ENCODE results near the gene PPM1A.

The PPM1A gene

GRCh38 chr14:60240139-60240856 is 8.7 kb upstream of the PPM1A start:
- no peaks in the 10 kb centered on the region for H3K36me3 Mint-ChIP-seq (ENCODE audit: low read depth)
- H3K27ac Mint-ChIP-seq: no peak overlapping the region
- ATAC-seq (no peak), DNase-seq (no peak)
- H3K4me3 Mint-ChIP-seq: no peak overlapping the region
- no peaks in the 10 kb centered on the region for H3K27me3 Mint-ChIP-seq
- H3K4me1 Mint-ChIP-seq: no peaks in the 10 kb centered on the region
- H3K9me3 Mint-ChIP-seq: no peaks in the 10 kb centered on the region

GRCh38 chr14:60241091-60241490 is 7.9 kb upstream of the PPM1A start:
- H3K4me3 Mint-ChIP-seq: no peak overlapping the region
- H3K9me3 Mint-ChIP-seq: no peaks in the 10 kb centered on the region
- no peak for DNase-seq
- H3K36me3 Mint-ChIP-seq (ENCODE audit: low read depth): no peaks in the 10 kb centered on the region
- peaks cover 5% of the 10 kb centered on the region for H3K4me1 Mint-ChIP-seq
- no peak for ATAC-seq
- no peaks in the 10 kb centered on the region for H3K27me3 Mint-ChIP-seq
- no peak overlapping the region for H3K27ac Mint-ChIP-seq

GRCh38 chr14:60242429-60242828 is 6.6 kb upstream of the PPM1A start:
- Mint-ChIP-seq H3K4me3 (no peak overlapping the region), H3K27me3 (no peaks in the 10 kb centered on the region), H3K9me3 (no peaks in the 10 kb centered on the region), H3K4me1 (peaks cover 10% of the 10 kb centered on the region), H3K36me3 (ENCODE audit: low read depth) (no peaks in the 10 kb centered on the region), H3K27ac (no peak overlapping the region)
- ATAC-seq: peak; percentile 26
- no peak for DNase-seq

- Mint-ChIP-seq H3K27me3 (no peaks in the 10 kb centered on the region), H3K27ac (no peak overlapping the region), H3K4me1 (peaks cover 26% of the 10 kb centered on the region), H3K36me3 (ENCODE audit: low read depth) (peaks cover 2% of the 10 kb centered on the region), H3K9me3 (no peaks in the 10 kb centered on the region), H3K4me3 (no peak overlapping the region)
- DNase-seq (no peak), ATAC-seq (no peak)
These were observed 3.4 kb upstream of the PPM1A start for GRCh38 chr14:60245380-60246177.

- Mint-ChIP-seq H3K36me3 (ENCODE audit: low read depth) (peaks cover 5% of the 10 kb centered on the region), H3K4me1 (peaks cover 51% of the 10 kb centered on the region), H3K4me3 (peak overlapping the region; percentile 88), H3K27ac (peak overlapping the region; percentile 99), H3K27me3 (no peaks in the 10 kb centered on the region), H3K9me3 (no peaks in the 10 kb centered on the region)
- peak; percentile 85 for ATAC-seq
- DNase-seq: peak; percentile 82
These were observed 876 bp upstream of the PPM1A start for GRCh38 chr14:60247994-60248696.

GRCh38 chr14:60249321-60250256 is 568 bp downstream of the PPM1A start:
- DNase-seq: peak; percentile 64
- Mint-ChIP-seq H3K27ac (peak overlapping the region; percentile 99), H3K36me3 (ENCODE audit: low read depth) (peaks cover 5% of the 10 kb centered on the region), H3K4me3 (peak overlapping the region; percentile 88), H3K27me3 (no peaks in the 10 kb centered on the region), H3K4me1 (peaks cover 63% of the 10 kb centered on the region), H3K9me3 (no peaks in the 10 kb centered on the region)
- ATAC-seq: peak; percentile 41

GRCh38 chr14:60250257-60251035 is 1.4 kb downstream of the PPM1A start:
- no peaks in the 10 kb centered on the region for H3K9me3 Mint-ChIP-seq
- peaks cover 66% of the 10 kb centered on the region for H3K4me1 Mint-ChIP-seq
- H3K27me3 Mint-ChIP-seq: no peaks in the 10 kb centered on the region
- ATAC-seq (no peak), DNase-seq (no peak)
- peaks cover 5% of the 10 kb centered on the region for H3K36me3 Mint-ChIP-seq (ENCODE audit: low read depth)
- H3K27ac Mint-ChIP-seq: peak overlapping the region; percentile 65
- H3K4me3 Mint-ChIP-seq: peak overlapping the region; percentile 82

GRCh38 chr14:60251877-60252276 is 2.9 kb downstream of the PPM1A start:
- ATAC-seq: no peak
- Mint-ChIP-seq H3K9me3 (no peaks in the 10 kb centered on the region), H3K4me3 (peak overlapping the region; percentile 82), H3K27me3 (no peaks in the 10 kb centered on the region), H3K4me1 (peaks cover 67% of the 10 kb centered on the region), H3K36me3 (ENCODE audit: low read depth) (peaks cover 9% of the 10 kb centered on the region), H3K27ac (no peak overlapping the region)
- no peak for DNase-seq

- Mint-ChIP-seq H3K4me1 (peaks cover 65% of the 10 kb centered on the region), H3K36me3 (ENCODE audit: low read depth) (peaks cover 9% of the 10 kb centered on the region), H3K9me3 (no peaks in the 10 kb centered on the region), H3K4me3 (no peak overlapping the region), H3K27ac (no peak overlapping the region), H3K27me3 (no peaks in the 10 kb centered on the region)
- no peak for DNase-seq
- no peak for ATAC-seq
These were observed 3.6 kb downstream of the PPM1A start for GRCh38 chr14:60252630-60253029.

- Mint-ChIP-seq H3K4me3 (no peak overlapping the region), H3K27me3 (no peaks in the 10 kb centered on the region), H3K4me1 (peaks cover 60% of the 10 kb centered on the region), H3K27ac (no peak overlapping the region), H3K36me3 (ENCODE audit: low read depth) (peaks cover 7% of the 10 kb centered on the region), H3K9me3 (no peaks in the 10 kb centered on the region)
- DNase-seq: no peak
- no peak for ATAC-seq
These were observed 4.6 kb downstream of the PPM1A start for GRCh38 chr14:60253649-60254048.

GRCh38 chr14:60254176-60254575 is 5.2 kb downstream of the PPM1A start:
- Mint-ChIP-seq H3K4me3 (no peak overlapping the region), H3K36me3 (ENCODE audit: low read depth) (peaks cover 7% of the 10 kb centered on the region), H3K27me3 (no peaks in the 10 kb centered on the region), H3K9me3 (no peaks in the 10 kb centered on the region), H3K4me1 (peaks cover 62% of the 10 kb centered on the region), H3K27ac (no peak overlapping the region)
- DNase-seq (no peak), ATAC-seq (no peak)

- H3K36me3 Mint-ChIP-seq (ENCODE audit: low read depth): peaks cover 10% of the 10 kb centered on the region
- peaks cover 41% of the 10 kb centered on the region for H3K4me1 Mint-ChIP-seq
- DNase-seq (no peak), ATAC-seq (peak; percentile 40)
- no peaks in the 10 kb centered on the region for H3K9me3 Mint-ChIP-seq
- no peak overlapping the region for H3K4me3 Mint-ChIP-seq
- no peak overlapping the region for H3K27ac Mint-ChIP-seq
- no peaks in the 10 kb centered on the region for H3K27me3 Mint-ChIP-seq
These were observed 8.8 kb downstream of the PPM1A start for GRCh38 chr14:60257865-60258264.

GRCh38 chr14:60265163-60265562 is 16.1 kb downstream of the PPM1A start:
- H3K27me3 Mint-ChIP-seq: no peaks in the 10 kb centered on the region
- ATAC-seq (no peak), DNase-seq (no peak)
- peaks cover 17% of the 10 kb centered on the region for H3K9me3 Mint-ChIP-seq
- no peak overlapping the region for H3K4me3 Mint-ChIP-seq
- H3K27ac Mint-ChIP-seq: no peak overlapping the region
- H3K4me1 Mint-ChIP-seq: peaks cover 21% of the 10 kb centered on the region
- H3K36me3 Mint-ChIP-seq (ENCODE audit: low read depth): peaks cover 29% of the 10 kb centered on the region

Data from activated naive CD8-positive, alpha-beta T cell treated with anti-CD3 and anti-CD28 coated beads, Interleukin-2, amount 50 U/mL, for 24 hours (primary cell).